ENCODE measurements around the gene PNCK. TPM values are rescaled to one million over a fixed set of nuclear protein-coding genes. Genes with fewer than 3 reads are reported as not detected.
"Not testable (repeated sequence)": the region's sequence is repeated elsewhere in the genome, so short reads cannot be mapped to it uniquely, and the experiment has no call there.

The PNCK gene
- total and polyA plus RNA-seq, 9 donors = 0.93 to 10.6 (median 3.5) TPM

DNA sequence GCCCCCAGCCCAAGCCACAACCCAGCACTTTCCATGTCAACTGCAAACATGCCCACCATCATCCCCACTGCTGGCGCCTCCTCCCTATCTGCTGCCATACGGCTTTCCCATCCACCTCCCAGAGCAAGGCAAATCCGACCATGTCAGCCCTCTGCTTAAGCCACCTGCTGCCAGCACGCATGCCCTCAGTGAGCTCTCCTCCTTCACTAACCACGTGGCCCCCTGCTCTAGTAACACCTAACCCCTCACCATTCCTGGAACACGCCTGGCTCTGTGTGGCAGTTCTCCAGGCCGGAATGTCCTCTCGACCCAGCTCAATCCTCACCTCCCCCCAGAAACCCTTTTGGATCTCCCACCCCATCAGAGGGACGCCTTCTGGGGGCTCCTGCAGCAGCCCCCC, 33.2 kb upstream of the PNCK start:
- peak overlapping the region; percentile 82 for H3K27ac ChIP-seq (ENCODE audit: low read length)
- no peaks in the 10 kb centered on the region for H3K27me3 ChIP-seq (ENCODE audit: control insufficient read depth, insufficient read depth, low read length)
- H3K4me3 ChIP-seq (ENCODE audit: low read length) = no peak overlapping the region
- no peaks in the 10 kb centered on the region for H3K9me3 ChIP-seq (replicated peaks; ENCODE audit: control insufficient read depth, low read depth, low read length)
- WGBS (ENCODE audit: insufficient coverage) = 81% methylated on average over 9 of the region's 9 CpGs
- H3K36me3 ChIP-seq (ENCODE audit: control insufficient read depth, insufficient read depth, low read length) = peaks cover 30% of the 10 kb centered on the region
- no peak for DNase-seq
- H3K4me1 ChIP-seq (ENCODE audit: control insufficient read depth, insufficient read depth, low read length) = peaks cover 28% of the 10 kb centered on the region

DNA sequence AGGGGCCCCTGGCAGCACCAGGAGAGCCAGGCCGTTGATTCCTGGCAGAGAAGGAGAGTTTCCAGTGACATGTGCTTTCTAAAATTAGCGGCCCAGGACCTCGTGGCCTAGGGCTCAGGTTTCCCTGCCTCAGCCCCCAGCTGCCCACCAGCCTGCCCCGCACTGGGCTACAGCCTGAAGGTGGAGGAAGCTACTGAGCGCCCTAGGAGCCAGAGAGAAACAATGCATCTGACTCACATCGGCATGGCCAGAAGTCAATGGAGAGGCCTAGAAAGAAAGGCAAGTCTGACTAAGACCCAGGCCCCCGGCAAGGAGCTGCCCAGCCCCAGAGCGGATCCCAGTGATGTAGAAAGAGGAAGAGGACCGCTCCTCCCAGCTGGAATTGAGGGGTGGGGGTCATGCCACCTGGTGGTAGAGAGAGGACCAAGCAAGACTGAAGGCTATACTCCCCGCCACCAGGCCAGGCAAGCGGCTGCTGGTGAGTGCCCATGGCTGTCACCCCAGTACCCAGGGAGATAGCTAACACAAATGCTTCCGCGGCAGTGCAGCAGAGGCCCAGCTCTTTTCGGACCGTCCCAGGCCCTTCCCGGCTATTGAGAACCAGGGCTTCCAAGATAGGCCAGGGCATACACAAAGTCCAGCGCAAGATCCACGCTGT, 31.9 kb upstream of the PNCK start:
- 80% methylated on average over 17 of the region's 18 CpGs for WGBS (ENCODE audit: insufficient coverage)
- H3K4me1 ChIP-seq (ENCODE audit: control insufficient read depth, insufficient read depth, low read length) = peaks cover 33% of the 10 kb centered on the region
- peak overlapping the region; percentile 82 for H3K27ac ChIP-seq (ENCODE audit: low read length)
- H3K27me3 ChIP-seq (ENCODE audit: control insufficient read depth, insufficient read depth, low read length); H3K9me3 ChIP-seq (replicated peaks; ENCODE audit: control insufficient read depth, low read depth, low read length): not testable (repeated sequence)
- H3K36me3 ChIP-seq (ENCODE audit: control insufficient read depth, insufficient read depth, low read length) = peaks cover 31% of the 10 kb centered on the region
- peak overlapping the region; percentile 35 for H3K4me3 ChIP-seq (ENCODE audit: low read length)
- peak; percentile 38 for DNase-seq

DNA sequence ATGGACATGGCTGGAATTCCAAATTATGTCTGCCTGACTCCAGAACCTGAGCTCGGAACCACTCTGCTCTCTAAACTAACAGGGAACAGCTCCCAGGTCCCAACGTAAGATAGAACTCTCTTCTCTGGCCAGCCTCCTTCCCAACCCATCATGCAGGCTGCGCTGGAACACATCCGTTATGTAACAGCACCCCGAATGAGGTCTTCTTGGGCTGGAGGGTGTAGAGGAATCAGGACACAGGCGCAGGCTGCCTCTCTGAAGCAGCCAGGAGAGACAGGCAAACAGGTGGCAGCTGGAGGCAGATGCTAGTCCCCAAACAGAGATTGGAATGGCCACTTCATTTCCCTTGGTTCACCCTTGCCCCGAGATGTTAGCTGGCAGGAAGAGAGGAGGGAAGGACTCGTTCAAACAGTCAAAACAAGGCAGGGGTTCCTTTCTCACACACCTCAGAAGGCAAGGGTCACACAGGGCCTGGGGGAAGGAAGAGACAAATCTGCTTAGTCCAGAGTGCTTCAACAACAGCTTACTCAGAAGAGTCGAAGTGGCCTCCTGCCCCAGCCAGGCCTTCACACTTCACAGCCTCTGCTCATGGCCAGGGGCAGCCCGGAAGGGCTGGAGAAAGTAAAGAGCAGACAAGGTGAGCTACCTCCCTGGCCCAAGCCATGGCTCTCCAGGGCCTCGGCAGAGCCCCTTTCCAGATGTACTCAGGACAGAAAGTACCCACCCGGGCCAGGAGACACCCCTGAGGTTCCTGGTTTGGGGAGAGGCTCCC, 31.2 kb upstream of the PNCK start:
- 77% methylated on average over 4 of the region's 12 CpGs for whole genome bisulfite sequencing (ENCODE audit: insufficient coverage)
- Histone ChIP-seq H3K36me3 (ENCODE audit: control insufficient read depth, insufficient read depth, low read length) (peaks cover 28% of the 10 kb centered on the region), H3K4me1 (ENCODE audit: control insufficient read depth, insufficient read depth, low read length) (peaks cover 33% of the 10 kb centered on the region), H3K27ac (ENCODE audit: low read length) (peak overlapping the region; percentile 82)
- not testable (repeated sequence) for H3K9me3 ChIP-seq (replicated peaks; ENCODE audit: control insufficient read depth, low read depth, low read length); DNase-seq; H3K4me3 ChIP-seq (ENCODE audit: low read length); H3K27me3 ChIP-seq (ENCODE audit: control insufficient read depth, insufficient read depth, low read length)

DNA sequence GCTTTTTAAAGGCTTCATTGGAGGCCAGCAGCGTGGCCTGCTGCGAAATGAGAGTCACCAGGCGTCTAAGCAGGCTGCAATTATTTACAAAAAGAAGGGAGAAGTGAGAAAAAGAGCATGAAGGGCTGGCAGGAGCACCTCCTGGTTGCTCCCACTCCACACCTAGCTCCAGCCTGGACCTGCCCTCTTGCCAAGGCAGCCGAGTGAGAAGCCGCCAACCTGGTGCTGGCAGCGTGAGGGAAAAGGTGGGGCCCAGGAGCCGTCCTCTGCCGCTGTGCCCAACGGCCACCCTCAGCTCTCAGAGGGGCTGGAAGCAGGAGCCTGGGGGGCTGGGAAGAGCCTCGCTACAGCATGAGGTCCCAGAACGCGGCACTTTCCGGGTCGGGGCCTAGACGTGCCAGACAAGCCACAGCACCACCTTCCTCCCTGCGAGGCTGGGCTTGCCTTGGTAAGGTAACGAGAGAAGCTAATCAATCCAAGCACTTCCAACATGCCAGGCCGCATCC, 30.5 kb upstream of the PNCK start:
- H3K4me1 ChIP-seq (ENCODE audit: control insufficient read depth, insufficient read depth, low read length) = peaks cover 33% of the 10 kb centered on the region
- 80% methylated on average over 12 of the region's 18 CpGs for WGBS (ENCODE audit: insufficient coverage)
- no peak for DNase-seq
- H3K27ac ChIP-seq (ENCODE audit: low read length) = peak overlapping the region; percentile 82
- H3K27me3 ChIP-seq (ENCODE audit: control insufficient read depth, insufficient read depth, low read length) = no peaks in the 10 kb centered on the region
- H3K9me3 ChIP-seq (replicated peaks; ENCODE audit: control insufficient read depth, low read depth, low read length) = no peaks in the 10 kb centered on the region
- no peak overlapping the region for H3K4me3 ChIP-seq (ENCODE audit: low read length)
- H3K36me3 ChIP-seq (ENCODE audit: control insufficient read depth, insufficient read depth, low read length) = peaks cover 21% of the 10 kb centered on the region

DNA sequence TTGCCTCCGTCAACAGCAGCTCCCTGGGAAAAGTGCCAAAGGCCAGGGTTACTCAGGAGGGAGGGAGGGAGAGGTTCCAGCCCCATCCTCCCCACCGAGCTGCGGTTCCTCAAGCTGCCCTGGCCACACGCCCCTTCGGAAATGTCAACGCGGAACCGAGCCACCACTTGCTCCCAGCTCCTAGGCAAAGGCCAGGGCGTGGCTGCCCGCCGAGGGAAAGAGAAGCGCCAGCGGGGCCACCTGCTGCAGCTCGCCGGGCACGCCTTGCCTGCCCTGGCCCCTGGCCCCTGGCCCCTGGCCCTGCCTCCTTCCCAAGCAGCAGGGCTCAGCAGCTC, 29.4 kb upstream of the PNCK start:
- no peaks in the 10 kb centered on the region for H3K9me3 ChIP-seq (replicated peaks; ENCODE audit: control insufficient read depth, low read depth, low read length)
- H3K4me1 ChIP-seq (ENCODE audit: control insufficient read depth, insufficient read depth, low read length) = peaks cover 29% of the 10 kb centered on the region
- WGBS (ENCODE audit: insufficient coverage) = 85% methylated on average over 15 of the region's 16 CpGs
- H3K36me3 ChIP-seq (ENCODE audit: control insufficient read depth, insufficient read depth, low read length) = peaks cover 20% of the 10 kb centered on the region
- DNase-seq = peak; percentile 39
- H3K27ac ChIP-seq (ENCODE audit: low read length) = no peak overlapping the region
- H3K4me3 ChIP-seq (ENCODE audit: low read length) = no peak overlapping the region
- H3K27me3 ChIP-seq (ENCODE audit: control insufficient read depth, insufficient read depth, low read length) = no peaks in the 10 kb centered on the region

DNA sequence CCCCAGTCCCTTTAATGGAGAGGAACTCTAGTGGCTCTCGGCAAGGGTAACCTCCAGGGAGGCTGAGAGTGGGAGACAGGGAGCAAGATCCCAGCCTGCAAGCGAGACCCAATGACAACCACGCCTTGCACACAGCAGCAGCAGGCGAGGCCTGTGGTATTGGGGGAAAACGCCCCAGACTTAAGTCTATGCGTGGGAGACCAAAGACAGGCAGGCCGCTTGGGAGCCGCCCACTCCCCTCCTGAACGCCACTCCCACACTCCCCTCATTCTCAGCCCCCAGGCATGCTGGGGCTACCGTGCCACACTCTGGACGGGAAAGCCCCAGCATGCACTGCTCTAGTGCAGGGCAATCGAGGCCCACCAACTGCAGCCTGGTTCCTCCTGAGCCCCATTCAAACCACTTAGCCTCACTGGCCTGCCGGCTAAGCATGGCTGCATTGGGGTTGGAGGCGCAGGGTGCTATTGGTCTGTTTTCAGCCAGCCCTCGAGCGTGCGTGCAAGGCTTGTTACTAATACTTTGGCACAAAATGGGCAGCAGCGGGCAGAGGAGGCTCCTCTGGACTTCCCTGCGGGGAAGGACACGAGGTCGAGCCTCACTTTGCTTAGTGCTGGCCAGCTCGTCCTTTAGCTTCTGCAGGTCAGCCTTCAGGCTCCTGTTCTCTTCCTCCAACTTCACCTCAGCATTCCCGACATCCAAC, 28.9 kb upstream of the PNCK start:
- 77% methylated on average over 15 of the region's 23 CpGs for WGBS (ENCODE audit: insufficient coverage)
- Histone ChIP-seq H3K36me3 (ENCODE audit: control insufficient read depth, insufficient read depth, low read length) (peaks cover 20% of the 10 kb centered on the region), H3K4me1 (ENCODE audit: control insufficient read depth, insufficient read depth, low read length) (peaks cover 27% of the 10 kb centered on the region), H3K27me3 (ENCODE audit: control insufficient read depth, insufficient read depth, low read length) (no peaks in the 10 kb centered on the region), H3K9me3 (replicated peaks; ENCODE audit: control insufficient read depth, low read depth, low read length) (no peaks in the 10 kb centered on the region), H3K27ac (ENCODE audit: low read length) (no peak overlapping the region), H3K4me3 (ENCODE audit: low read length) (no peak overlapping the region)
- DNase-seq = no peak

DNA sequence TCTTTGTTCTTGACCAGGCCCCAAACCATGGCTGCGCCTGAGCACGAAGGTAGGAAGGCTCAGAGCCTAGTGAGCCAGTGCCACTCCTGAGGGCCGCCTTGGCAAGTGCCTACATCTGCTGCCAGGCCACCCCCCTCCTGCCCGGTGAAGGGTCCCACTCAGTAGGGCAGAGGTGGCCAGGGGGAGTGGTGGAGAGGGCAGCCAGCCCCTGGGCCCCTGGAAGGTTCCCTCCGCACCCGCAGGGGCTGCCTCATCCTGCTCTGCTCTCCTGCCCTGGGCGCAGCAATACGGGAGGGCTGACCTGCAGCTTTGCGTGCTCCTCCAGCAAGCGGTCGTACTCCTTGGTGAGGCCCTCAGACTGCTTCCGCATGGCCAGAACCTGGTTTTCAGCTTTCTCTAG, 28.1 kb upstream of the PNCK start:
- no peaks in the 10 kb centered on the region for H3K9me3 ChIP-seq (replicated peaks; ENCODE audit: control insufficient read depth, low read depth, low read length)
- H3K36me3 ChIP-seq (ENCODE audit: control insufficient read depth, insufficient read depth, low read length) = peaks cover 24% of the 10 kb centered on the region
- no peak overlapping the region for H3K27ac ChIP-seq (ENCODE audit: low read length)
- H3K4me1 ChIP-seq (ENCODE audit: control insufficient read depth, insufficient read depth, low read length) = peaks cover 27% of the 10 kb centered on the region
- no peaks in the 10 kb centered on the region for H3K27me3 ChIP-seq (ENCODE audit: control insufficient read depth, insufficient read depth, low read length)
- no peak overlapping the region for H3K4me3 ChIP-seq (ENCODE audit: low read length)
- 84% methylated on average over 8 of the region's 12 CpGs for WGBS (ENCODE audit: insufficient coverage)
- DNase-seq = no peak

DNA sequence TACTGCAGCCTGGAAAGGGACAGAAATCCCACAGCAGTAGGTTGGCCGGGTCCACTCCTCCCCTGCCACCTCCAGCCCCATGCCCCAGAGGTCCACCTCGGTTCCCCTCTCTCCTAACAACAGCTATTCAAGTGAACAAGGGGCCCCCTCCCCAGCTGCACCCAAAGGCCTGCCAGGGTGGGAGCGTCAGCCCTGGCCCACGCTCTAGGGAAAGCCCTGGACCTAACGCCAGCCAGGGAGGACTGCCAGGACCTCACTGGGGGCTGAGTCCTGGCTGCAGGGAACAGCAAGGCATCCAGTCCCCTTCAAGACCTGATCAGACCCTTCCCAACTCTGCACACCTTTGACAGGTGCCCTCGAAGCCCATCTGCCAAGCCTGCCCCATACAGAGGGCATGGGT, 27.4 kb upstream of the PNCK start:
- Histone ChIP-seq H3K36me3 (ENCODE audit: control insufficient read depth, insufficient read depth, low read length) (peaks cover 27% of the 10 kb centered on the region), H3K4me1 (ENCODE audit: control insufficient read depth, insufficient read depth, low read length) (peaks cover 27% of the 10 kb centered on the region), H3K9me3 (replicated peaks; ENCODE audit: control insufficient read depth, low read depth, low read length) (no peaks in the 10 kb centered on the region), H3K27ac (ENCODE audit: low read length) (peak overlapping the region; percentile 35), H3K27me3 (ENCODE audit: control insufficient read depth, insufficient read depth, low read length) (no peaks in the 10 kb centered on the region), H3K4me3 (ENCODE audit: low read length) (no peak overlapping the region)
- 67% methylated on average over 2 of the region's 6 CpGs for WGBS (ENCODE audit: insufficient coverage)
- no peak for DNase-seq

DNA sequence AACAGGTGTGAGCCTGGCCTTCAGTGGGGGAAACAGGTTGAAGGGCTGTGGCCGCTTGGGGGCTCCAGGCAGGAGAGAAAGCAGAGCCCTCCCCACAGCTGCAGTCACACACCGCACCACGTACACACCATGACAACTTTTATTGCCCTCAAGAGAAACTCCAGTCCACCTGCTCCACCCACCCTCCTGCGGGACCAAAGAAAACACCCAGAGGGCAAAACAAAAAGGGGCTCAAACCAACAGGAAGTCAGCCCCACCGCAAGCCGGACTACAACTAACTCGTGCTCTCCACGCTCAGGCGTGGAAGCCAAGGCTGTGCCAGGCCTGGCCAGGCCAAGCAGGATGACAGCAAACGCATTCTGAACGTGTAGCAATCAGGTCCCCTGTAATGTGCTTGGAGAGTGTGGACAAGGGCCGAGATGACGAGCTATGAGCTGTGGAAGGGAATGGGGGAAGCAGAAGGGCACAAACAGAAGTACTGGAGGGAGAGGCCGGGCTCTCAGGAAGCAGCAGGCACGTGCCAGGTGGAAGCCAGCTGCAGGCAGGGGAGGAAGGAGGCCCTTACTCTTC, 26.8 kb upstream of the PNCK start:
- Histone ChIP-seq H3K9me3 (replicated peaks; ENCODE audit: control insufficient read depth, low read depth, low read length) (no peaks in the 10 kb centered on the region), H3K36me3 (ENCODE audit: control insufficient read depth, insufficient read depth, low read length) (peaks cover 30% of the 10 kb centered on the region), H3K4me1 (ENCODE audit: control insufficient read depth, insufficient read depth, low read length) (peaks cover 27% of the 10 kb centered on the region), H3K4me3 (ENCODE audit: low read length) (no peak overlapping the region), H3K27ac (ENCODE audit: low read length) (peak overlapping the region; percentile 35), H3K27me3 (ENCODE audit: control insufficient read depth, insufficient read depth, low read length) (no peaks in the 10 kb centered on the region)
- WGBS (ENCODE audit: insufficient coverage) = 74% methylated on average over 10 of the region's 15 CpGs
- no peak for DNase-seq

Measured in muscle of leg (tissue), 11 donors.